LoVo (cell line): Measurements from ENCODE around the gene FARP2.

Experiments used
- DNase-seq: peaks from one replicate; pipeline ENCODE4 v3.0.0-alpha.2; 2016; ENCODE audit warnings: low spot score

FARP2 gene

GRCh38 chr2:241461693-241462677, 105.9 kb downstream of the FARP2 start:
- DNase-seq = no peak

DNA sequence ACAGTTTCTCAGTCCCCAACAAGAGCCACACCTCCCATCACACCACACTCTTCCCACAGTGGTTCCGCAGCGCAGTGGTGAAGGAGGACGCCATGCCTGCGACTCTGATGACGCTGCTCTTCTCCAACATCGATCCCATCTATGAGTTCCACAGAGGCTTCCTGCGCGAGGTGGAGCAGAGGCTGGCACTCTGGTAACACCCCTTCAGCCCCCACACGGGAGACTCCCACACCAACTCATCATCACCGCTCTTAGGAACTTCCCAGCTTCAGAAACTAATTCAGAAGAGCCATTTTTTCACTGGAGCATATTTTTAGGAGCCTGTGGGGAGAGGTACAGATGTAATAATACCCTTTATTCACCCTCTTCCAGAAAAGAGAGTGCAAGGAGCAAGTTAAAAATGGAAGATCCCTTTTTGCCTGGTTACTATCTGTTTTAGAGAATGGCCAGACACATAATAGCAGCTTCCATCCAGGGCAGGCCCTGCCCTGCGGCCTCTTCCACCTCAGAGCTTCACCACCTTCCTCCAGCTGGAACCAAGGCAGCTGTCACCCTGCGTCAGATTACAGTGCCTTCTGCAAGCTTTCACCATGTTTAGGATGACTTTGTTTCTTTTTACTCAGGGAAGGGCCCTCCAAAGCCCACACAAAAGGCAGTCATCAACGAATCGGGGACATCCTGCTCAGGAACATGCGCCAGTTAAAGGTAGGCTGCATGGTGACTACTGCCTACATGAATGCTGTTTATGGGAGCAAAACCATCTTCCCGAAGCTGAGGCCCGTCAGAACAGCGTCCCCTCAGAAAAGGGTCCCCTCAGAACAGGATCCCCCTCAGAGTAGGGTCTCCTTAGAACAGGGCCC, 107.4 kb downstream of the FARP2 start:
- no peak for DNase-seq

- DNase-seq = no peak
Measured at GRCh38 chr2:241465543-241465942, 109.5 kb downstream of the FARP2 start.

- DNase-seq = no peak
Measured at GRCh38 chr2:241466230-241466629, 110.1 kb downstream of the FARP2 start.

- DNase-seq = no peak
Measured at GRCh38 chr2:241467777-241468475, 111.8 kb downstream of the FARP2 start.

- DNase-seq = no peak
Measured at GRCh38 chr2:241468476-241468781, 112.3 kb downstream of the FARP2 start.

- no peak for DNase-seq
Measured at GRCh38 chr2:241469746-241470145, 113.7 kb downstream of the FARP2 start.

- DNase-seq = no peak
Measured at GRCh38 chr2:241473399-241473798, 117.3 kb downstream of the FARP2 start.

GRCh38 chr2:241475267-241475666, 119.2 kb downstream of the FARP2 start:
- DNase-seq = no peak

DNA sequence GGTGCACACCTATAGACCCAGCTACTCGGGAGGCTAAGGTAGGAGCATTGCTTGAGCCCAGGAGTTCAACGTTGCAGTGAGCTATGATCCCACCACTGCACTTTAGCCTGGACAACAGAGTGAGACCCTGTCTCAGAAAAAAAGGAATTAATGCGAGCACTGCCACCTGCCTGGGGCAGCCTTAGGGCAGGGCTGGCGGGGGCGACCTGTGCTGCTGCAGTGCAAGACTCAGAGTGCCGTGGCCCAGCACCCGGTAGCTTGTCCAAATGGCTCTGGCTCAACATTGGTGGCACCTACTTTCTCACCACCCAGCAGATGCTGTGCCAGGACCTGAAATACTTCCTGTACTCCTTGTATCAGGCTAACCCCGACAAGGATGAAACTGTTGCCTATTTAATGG, 122.1 kb downstream of the FARP2 start:
- DNase-seq = no peak

- no peak for DNase-seq
Measured at GRCh38 chr2:241479026-241479898, 123.2 kb downstream of the FARP2 start.

- DNase-seq = no peak
Measured at GRCh38 chr2:241481687-241482086, 125.6 kb downstream of the FARP2 start.

GRCh38 chr2:241482126-241482955, 126.3 kb downstream of the FARP2 start:
- no peak for DNase-seq

DNA sequence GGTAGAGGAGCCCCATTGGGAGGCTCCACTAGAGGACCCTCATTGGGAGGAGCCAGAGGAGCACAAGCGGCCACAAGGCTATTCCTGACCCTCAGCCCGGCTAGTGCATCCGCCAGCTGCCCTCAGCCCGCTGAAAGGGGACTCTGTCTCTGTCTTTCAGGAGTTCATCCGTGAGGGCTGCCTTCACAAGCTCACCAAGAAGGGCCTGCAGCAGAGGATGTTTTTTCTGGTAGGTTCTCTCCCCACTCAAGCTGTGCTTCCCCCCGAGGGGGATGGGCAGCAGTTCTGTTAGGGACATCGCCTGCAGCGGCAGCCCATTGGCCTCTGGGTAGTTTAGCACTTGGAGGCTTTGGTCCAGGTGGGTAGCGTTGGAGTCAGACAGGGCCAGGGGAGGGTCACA, 127.2 kb downstream of the FARP2 start:
- no peak for DNase-seq

- no peak for DNase-seq
Measured at GRCh38 chr2:241485172-241485911, 129.3 kb downstream of the FARP2 start.

DNA sequence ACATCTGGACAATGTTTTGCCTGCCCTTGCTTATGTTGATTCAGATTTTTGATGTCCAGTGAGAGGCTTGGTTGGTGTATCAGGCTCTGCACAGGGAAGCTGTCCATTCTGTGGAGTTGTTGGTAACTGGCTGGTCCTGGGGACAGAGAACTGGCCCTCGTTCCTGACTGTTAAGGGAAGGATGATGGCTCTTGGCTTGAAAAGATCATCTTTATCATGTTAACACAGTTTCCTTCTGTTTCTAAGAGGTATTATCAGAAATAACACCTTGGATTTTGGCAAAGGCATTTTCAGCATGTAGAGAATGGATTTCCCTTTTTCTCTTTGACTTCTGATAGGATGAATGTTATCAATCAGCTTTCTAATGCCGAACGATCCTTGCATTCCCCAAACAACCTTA, 133.0 kb downstream of the FARP2 start:
- DNase-seq = no peak

- no peak for DNase-seq
Measured at GRCh38 chr2:241489733-241490680, 133.9 kb downstream of the FARP2 start.

DNA sequence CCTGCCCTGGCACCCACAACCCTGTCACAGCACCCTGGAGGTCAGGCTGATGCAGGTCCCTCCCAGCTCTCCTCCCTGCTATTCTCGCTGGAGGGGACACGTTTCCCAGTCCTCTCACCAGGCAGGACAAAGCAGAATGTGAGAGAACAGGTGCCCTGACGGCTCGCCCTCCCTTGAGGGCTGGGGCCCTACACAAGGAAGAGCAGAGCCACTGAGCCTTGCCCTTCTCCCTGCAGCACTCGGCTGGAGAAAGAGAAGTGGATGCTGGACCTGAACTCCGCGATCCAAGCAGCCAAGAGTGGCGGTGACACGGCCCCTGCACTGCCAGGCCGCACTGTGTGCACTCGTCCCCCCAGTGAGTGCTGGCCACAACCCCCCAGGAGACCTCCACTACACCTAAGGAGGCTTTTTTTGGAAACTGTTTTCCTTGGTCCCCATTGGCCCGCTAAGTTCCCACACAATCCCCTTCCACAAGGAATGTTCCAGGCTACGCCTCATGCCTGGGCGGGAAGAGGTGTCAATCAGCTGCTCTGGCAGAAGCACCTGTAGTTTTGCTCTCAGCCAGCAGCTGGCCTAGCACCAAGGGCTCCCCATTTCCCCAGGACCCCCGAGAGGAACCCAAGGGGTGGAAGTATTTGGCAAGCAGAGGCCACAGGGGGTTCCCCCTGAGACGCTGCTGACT, 134.9 kb downstream of the FARP2 start:
- no peak for DNase-seq
